K562 (cell line): ENCODE results near the gene LRRC4B. TPM values are rescaled to one million over a fixed set of nuclear protein-coding genes. Genes with fewer than 3 reads are reported as not detected.

ENCODE experiments used
- ATAC-seq: fragments of 200-7000 bp; cut with Tn5 transposase; 3 replicates; pipeline ENCODE4 v1.9.1; 2020; ENCODE audit warnings: moderate library complexity
- BruUV-seq: library from RNA; stranded (reverse); fragments of 400-500 nt; replicated peaks from 2 replicates; lab custom pipeline; 2021; lab: Mats Ljungman, UMichigan
- CTCF ChIA-PET: fragments of 300-600 bp; formaldehyde crosslinking; extraction: SDS; loops from one replicate; lab custom pipeline; 2021; ENCODE audit warnings: low intra/inter-chr PET ratio; lab: Yijun Ruan, JAX
- POLR2A ChIA-PET: fragments of 300-600, 350-650 bp; sonication (Branson Sonifier 250); formaldehyde crosslinking; extraction: SDS; loops from one replicate; lab custom pipeline; 2021; ENCODE audit warnings: antibody characterized with exemption, inconsistent platforms; lab: Yijun Ruan, JAX
- DNase-seq, 4 experiments: peaks; one replicate each; pipeline versions ENCODE4 v3.0.0 to v3.0.0-alpha.2; 2011 to 2018; ENCODE audit warnings: low spot score in 3 of 4, mixed read lengths in 3 of 4; ENCODE audit errors: extremely low read depth in 1 of 4
- FAIRE-seq: peaks from 2 replicates; lab custom pipeline; 2011; peaks lifted over from hg19 to GRCh38; lab: Jason Lieb, UNC
- H2AFZ ChIP-seq: 2 replicates; pipeline ENCODE4 v1.6.0; 2011; ENCODE audit warnings: low read depth, low read length, control low read depth, inconsistent platforms
- H3K27ac ChIP-seq: fragments of 200-600 bp; 3 replicates; pipeline ENCODE4 v1.8.0; 2011; ENCODE audit warnings: low read depth, mild to moderate bottlenecking, control low read depth, inconsistent platforms, low read length, moderate library complexity, mixed read lengths; ENCODE audit errors: extremely low read depth
- H3K27me3 ChIP-seq, 2 experiments: fragments of 300-600 bp in 1 of 2; 2 replicates in 1 of 2; 3 replicates in 1 of 2; pipeline versions ENCODE4 v1.6.0 to v1.8.0; 2011; ENCODE audit warnings: inconsistent platforms in 2 of 2, low read length in 2 of 2, mild to moderate bottlenecking in 1 of 2, mixed read lengths in 1 of 2, moderate library complexity in 1 of 2; ENCODE audit not compliant: control insufficient read depth in 2 of 2, insufficient read depth in 2 of 2
- H3K36me3 ChIP-seq: fragments of 300-600 bp; 3 replicates; pipeline ENCODE4 v1.8.0; 2011; ENCODE audit warnings: mild to moderate bottlenecking, low read length, inconsistent platforms; ENCODE audit not compliant: control insufficient read depth, insufficient read depth
- H3K4me1 ChIP-seq, 2 experiments: fragments of 200-600 bp in 1 of 2; replicated peaks in 1 of 2; 2 replicates in 1 of 2; 3 replicates in 1 of 2; pipeline versions ENCODE4 v1.5.1 to v1.8.0; 2011; ENCODE audit warnings: inconsistent platforms in 2 of 2, low read length in 2 of 2, mild to moderate bottlenecking in 1 of 2, mixed read lengths in 1 of 2, moderate library complexity in 1 of 2; ENCODE audit not compliant: control insufficient read depth in 2 of 2, insufficient read depth in 2 of 2
- H3K4me2 ChIP-seq: 2 replicates; pipeline ENCODE4 v1.6.1; 2011; ENCODE audit warnings: low read length, control low read depth, inconsistent platforms, mixed read lengths; ENCODE audit not compliant: insufficient read depth
- H3K4me3 ChIP-seq: fragments of 200-600 bp; sonication (generic), shearing (Covaris generic); 2 replicates; pipeline ENCODE4 v1.5.1; 2016; ENCODE audit warnings: control low read depth, inconsistent platforms
- H3K79me2 ChIP-seq: fragments of 200-600 bp; 3 replicates; pipeline ENCODE4 v1.8.0; 2011; ENCODE audit warnings: low read length, inconsistent platforms; ENCODE audit not compliant: control insufficient read depth, insufficient read depth
- H3K9ac ChIP-seq, 2 experiments: 2 replicates each; pipeline versions ENCODE4 v1.6.0 to v1.6.1; 2011; ENCODE audit warnings: low read depth in 2 of 2, low read length in 2 of 2, control low read depth in 1 of 2, inconsistent platforms in 1 of 2, mild to moderate bottlenecking in 1 of 2, mixed read lengths in 1 of 2; ENCODE audit not compliant: insufficient read depth in 1 of 2
- H3K9me1 ChIP-seq: one replicate; pipeline ENCODE4 v1.6.0; 2011; ENCODE audit warnings: inconsistent platforms, mild to moderate bottlenecking, low read length, moderate library complexity; ENCODE audit not compliant: control insufficient read depth, insufficient read depth
- H3K9me3 ChIP-seq: replicated peaks from 2 replicates; pipeline ENCODE4 v1.5.1; 2011; ENCODE audit warnings: low read depth, low read length, inconsistent platforms; ENCODE audit not compliant: control insufficient read depth, insufficient read depth
- H4K20me1 ChIP-seq: replicated peaks from 2 replicates; pipeline ENCODE4 v1.6.1; 2011; ENCODE audit warnings: low read length, inconsistent platforms, mixed read lengths; ENCODE audit not compliant: control insufficient read depth, insufficient read depth
- MGA ChIP-seq: fragments of 450-650 bp; IDR thresholded peaks from 2 replicates; pipeline ENCODE4 v1.6.1; 2016; ENCODE audit warnings: mild to moderate bottlenecking, moderate library complexity
- ZBTB33 ChIP-seq: sonication (generic); formaldehyde crosslinking; IDR thresholded peaks from 2 replicates; pipeline ENCODE4 v1.8.1; 2023; ENCODE audit warnings: mild to moderate bottlenecking, missing genetic modification reagents
- WGBS: fragments of 100-300 bp; shearing (Covaris generic); methylation state at CpG from one replicate; pipeline ENCODE4 v1.1.6; 2016; ENCODE audit warnings: low coverage, mixed read lengths; ENCODE audit not compliant: insufficient coverage; ENCODE audit errors: missing lambda C conversion rate; 5-methylcytosine and 5-hydroxymethylcytosine counted together
- in situ Hi-C: fragments of 300-500 bp; cut with MboI; formaldehyde crosslinking; loops from 4 replicates; pipeline ENCODE4 v1.15.0; 2018; ENCODE audit warnings: inconsistent platforms, mixed read lengths
- intact Hi-C: fragments of 100-400 bp; cut with micrococcal nuclease; formaldehyde crosslinking; loops from 2 replicates; pipeline ENCODE4 v1.14.2; 2022
- polyA plus RNA-seq, 8 experiments: library from polyadenylated mRNA; depleted of rRNA in 4 of 8; stranded (reverse) in 5 of 8; unstranded in 3 of 8; fragments of >200 nt; fragmentation: Nextera tagmentation in 2 of 8; fragmentation: Illumina TruSeq in 1 of 8; extraction: Ambion mirVana in 2 of 8; extraction: Trizol in 1 of 8; gene quantifications; 2 replicates each; pipeline versions ENCODE4 v1.2.1 to v1.2.3, GENCODE V29; 2011 to 2014; ENCODE audit warnings: inconsistent platforms in 1 of 8, missing spikeins in 1 of 8
- total RNA-seq, 7 experiments: library from RNA; depleted of rRNA in 6 of 7; stranded (reverse); fragments of >200 nt in 6 of 7; fragmentation: Illumina TruSeq in 2 of 7; extraction: Trizol in 2 of 7; gene quantifications; 2 replicates each; pipeline versions ENCODE4 v1.2.1 to v1.2.3, GENCODE V29; 2011 to 2021; ENCODE audit warnings: low replicate concordance in 1 of 7

Gene LRRC4B
- total and polyA plus RNA-seq, 9 of the 15 experiments (the other 6 are each of a cell fraction or from before 2014, with no cell fraction given), result 0.18 to 9.6 (median 2.9) TPM; not detected in 2

- Histone ChIP-seq H3K79me2 (no peaks in the 10 kb centered on the region), H3K4me3 (no peak overlapping the region), H3K4me2 (no peak overlapping the region), H4K20me1 (no peaks in the 10 kb centered on the region), H3K4me1 (peaks cover 0 to 29% of the 10 kb centered on the region in 2 experiments; a peak in 2 of 5 replicates), H2AFZ (no peak overlapping the region), H3K9ac (peak overlapping the region in 1 of 2 experiments; percentile 17; a peak in 1 of 4 replicates), H3K27me3 (peaks cover 0 to 19% of the 10 kb centered on the region in 2 experiments; a peak in 2 of 5 replicates), H3K9me1 (no peaks in the 10 kb centered on the region), H3K27ac (no peak overlapping the region), H3K36me3 (no peaks in the 10 kb centered on the region), H3K9me3 (no peaks in the 10 kb centered on the region)
- 27% methylated on average over 27 of the region's 29 CpGs for WGBS
- FAIRE-seq (no peak), DNase-seq (no peak), ATAC-seq (no peak)
- CTCF ChIA-PET, result no interaction called here
- in situ Hi-C loops (no loop called here), intact Hi-C loops (no loop called here)
- no peak for TF ChIP-seq MGA
- peak; percentile 40; the same call in 1 of the 2 replicates for TF ChIP-seq ZBTB33
- no TSS peak for BruUV-seq
- POLR2A ChIA-PET, result no interaction called here
These were observed 21.6 kb downstream of the LRRC4B start for GRCh38 chr19:50546527-50547221.
